Stimulated activated CD4-positive, alpha-beta T cell treated with anti-CD3 and anti-CD28 coated beads, Interleukin-15, amount 100 ng/mL, for 1 hour (primary cell): Measurements from ENCODE around the gene VAMP7.
"Not testable (repeated sequence)": the region's sequence is repeated elsewhere in the genome, so short reads cannot be mapped to it uniquely, and the experiment has no call there.

Experiments used
- DNase-seq, 2 donors: peaks; one replicate each; pipeline ENCODE4 v3.0.0-alpha.2; 2020; ENCODE audit warnings: low read depth in 1 of 2, low spot score in 1 of 2

VAMP7 gene

GRCh38 chrX:155986995-155987394 lies 105.8 kb downstream of the VAMP7 start:
- not testable (repeated sequence) for DNase-seq

DNA sequence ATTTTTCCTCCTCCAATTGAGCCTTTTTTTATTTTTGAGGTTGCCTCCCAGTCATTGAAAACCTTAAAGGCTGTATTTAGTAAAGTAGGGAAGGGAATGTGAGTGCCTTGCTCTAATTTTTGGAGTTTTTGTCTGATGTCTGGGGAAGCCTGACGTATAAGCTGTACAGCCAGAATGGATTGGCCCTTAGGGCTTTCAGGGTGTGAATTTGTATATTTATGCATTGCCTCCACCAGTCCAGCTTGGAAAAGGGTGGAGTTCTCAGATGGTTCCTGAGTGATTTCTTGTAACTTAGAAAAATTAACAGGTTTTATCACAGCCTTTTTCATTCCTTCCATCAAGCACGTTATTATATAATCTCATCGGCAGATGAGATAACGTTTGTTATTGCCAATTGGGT lies 107.7 kb downstream of the VAMP7 start:
- DNase-seq = no peak
